K562 (cell line): ENCODE results near the gene RASL10B. TPM values are rescaled to one million over a fixed set of nuclear protein-coding genes. Genes with fewer than 3 reads are reported as not detected.

ENCODE experiments used
- ATF7 ChIP-seq: fragments of 450-650 bp; IDR thresholded peaks from 2 replicates; pipeline ENCODE4 v1.7.1; 2014; ENCODE audit warnings: mild to moderate bottlenecking, moderate library complexity
- CCNT2 ChIP-seq: IDR thresholded peaks from 2 replicates; pipeline ENCODE4 v1.6.1; 2011; ENCODE audit warnings: borderline replicate concordance, low read depth, mild to moderate bottlenecking, moderate library complexity, mixed read lengths, low read length; ENCODE audit not compliant: insufficient read length; ENCODE audit errors: extremely low read depth
- CREM ChIP-seq: IDR thresholded peaks from 2 replicates; pipeline ENCODE4 v1.6.1; 2014; ENCODE audit warnings: antibody characterized with exemption, low read depth
- CTBP1 ChIP-seq: fragments of 450-650 bp; IDR thresholded peaks from 2 replicates; pipeline ENCODE4 v1.6.1; 2016; ENCODE audit warnings: borderline replicate concordance
- E2F3 ChIP-seq: fragments of 250-450 bp; sonication (Bioruptor Pico); IDR thresholded peaks from 2 replicates; pipeline ENCODE4 v1.4.0; 2020; ENCODE audit warnings: mild to moderate bottlenecking
- GTF2B ChIP-seq: IDR thresholded peaks from 2 replicates; pipeline ENCODE4 v1.6.1; 2011; ENCODE audit not compliant: insufficient read length; ENCODE audit errors: extremely low read depth
- HMG20A ChIP-seq: fragments of 450-650 bp; formaldehyde crosslinking; conservative IDR thresholded peaks from 2 replicates; pipeline ENCODE4 v1.4.0; 2020; ENCODE audit warnings: mild to moderate bottlenecking, mixed read lengths
- HNRNPH1 ChIP-seq: fragments of 200-400 bp; formaldehyde crosslinking; optimal IDR thresholded peaks from 2 replicates; pipeline ENCODE3; 2017; ENCODE audit warnings: low read depth, mild to moderate bottlenecking, low read length, moderate library complexity
- KDM1A ChIP-seq, 2 experiments: fragments of 450-650 bp; IDR thresholded peaks; 2 replicates each; pipeline ENCODE4 v1.6.1; 2016; ENCODE audit warnings: mild to moderate bottlenecking in 2 of 2
- KLF13 ChIP-seq: fragments of 450-650 bp; IDR thresholded peaks from 2 replicates; pipeline ENCODE4 v1.6.1; 2016; ENCODE audit warnings: missing genetic modification characterization, low read depth, mild to moderate bottlenecking, missing compliant biosample characterization, moderate library complexity, borderline replicate concordance
- LARP7 ChIP-seq: fragments of 450-650 bp; IDR thresholded peaks from 2 replicates; pipeline ENCODE4 v1.6.1; 2016
- NEUROD1 ChIP-seq: fragments of 150-350 bp; IDR thresholded peaks from 2 replicates; pipeline ENCODE4 v1.6.1; 2014; ENCODE audit warnings: borderline replicate concordance, low read length, low read depth; ENCODE audit not compliant: partially characterized antibody
- PTBP1 ChIP-seq: fragments of 200-400 bp; formaldehyde crosslinking; IDR thresholded peaks from 2 replicates; pipeline ENCODE4 v1.6.1; 2017; ENCODE audit warnings: low read depth, low read length
- RB1 ChIP-seq: fragments of 450-650 bp; IDR thresholded peaks from 2 replicates; pipeline ENCODE4 v1.6.1; 2017; ENCODE audit warnings: low read depth, mild to moderate bottlenecking
- RBM34 ChIP-seq: fragments of 200-400 bp; formaldehyde crosslinking; IDR thresholded peaks from 2 replicates; pipeline ENCODE4 v1.6.1; 2018; ENCODE audit warnings: low read length, borderline replicate concordance; ENCODE audit not compliant: insufficient read depth
- RFX5 ChIP-seq: IDR thresholded peaks from 2 replicates; pipeline ENCODE4 v1.6.1; 2011; ENCODE audit warnings: low read depth, mild to moderate bottlenecking, improper control_type of control experiment, low read length
- SETDB1 ChIP-seq: IDR thresholded peaks from one replicate; pipeline ENCODE4 v1.6.1; 2012; ENCODE audit warnings: low read length, control low read depth, inconsistent platforms
- SREBF1 ChIP-seq: fragments of 150-350 bp; IDR thresholded peaks from 2 replicates; pipeline ENCODE4 v1.6.1; 2014; ENCODE audit warnings: antibody characterized with exemption, low read depth, low read length, borderline replicate concordance
- STAT5B ChIP-seq: fragments of 250-450 bp; sonication (Bioruptor Pico); IDR thresholded peaks from 2 replicates; pipeline ENCODE4 v1.8.0; 2021; ENCODE audit warnings: mild to moderate bottlenecking, inconsistent platforms
- TBL1XR1 ChIP-seq, 2 experiments: IDR thresholded peaks; 2 replicates each; pipeline ENCODE4 v1.6.1; 2012; ENCODE audit warnings: improper control_type of control experiment in 2 of 2, low read length in 2 of 2, mild to moderate bottlenecking in 1 of 2
- TCF7L2 ChIP-seq: fragments of 150-350 bp; IDR thresholded peaks from 2 replicates; pipeline ENCODE4 v1.6.1; 2016; ENCODE audit warnings: low read depth, mild to moderate bottlenecking, low read length, moderate library complexity
- UBTF ChIP-seq, 2 experiments: IDR thresholded peaks; 2 replicates each; pipeline ENCODE4 v1.6.1; 2012; ENCODE audit warnings: improper control_type of control experiment in 2 of 2, low read depth in 2 of 2, low read length in 2 of 2, borderline replicate concordance in 1 of 2
- ZBTB9 ChIP-seq: fragments of 450-650 bp; formaldehyde crosslinking; IDR thresholded peaks from 2 replicates; pipeline ENCODE4 v1.4.0; 2020; ENCODE audit warnings: mild to moderate bottlenecking, moderate library complexity
- ZNF239 ChIP-seq: fragments of 250-450 bp; sonication (Bioruptor Pico); IDR thresholded peaks from 2 replicates; pipeline ENCODE4 v1.4.0; 2020; ENCODE audit warnings: mild to moderate bottlenecking
- ZNF431 ChIP-seq: sonication (generic); formaldehyde crosslinking; IDR thresholded peaks from 2 replicates; pipeline ENCODE4 v1.8.0; 2022; ENCODE audit warnings: mild to moderate bottlenecking, missing genetic modification reagents
- polyA plus RNA-seq, 8 experiments: library from polyadenylated mRNA; depleted of rRNA in 4 of 8; stranded (reverse) in 5 of 8; unstranded in 3 of 8; fragments of >200 nt; fragmentation: Nextera tagmentation in 2 of 8; fragmentation: Illumina TruSeq in 1 of 8; extraction: Ambion mirVana in 2 of 8; extraction: Trizol in 1 of 8; gene quantifications; 2 replicates each; pipeline versions ENCODE4 v1.2.1 to v1.2.3, GENCODE V29; 2011 to 2014; ENCODE audit warnings: inconsistent platforms in 1 of 8, missing spikeins in 1 of 8
- total RNA-seq, 7 experiments: library from RNA; depleted of rRNA in 6 of 7; stranded (reverse); fragments of >200 nt in 6 of 7; fragmentation: Illumina TruSeq in 2 of 7; extraction: Trizol in 2 of 7; gene quantifications; 2 replicates each; pipeline versions ENCODE4 v1.2.1 to v1.2.3, GENCODE V29; 2011 to 2021; ENCODE audit warnings: low replicate concordance in 1 of 7

The RASL10B gene
- total and polyA plus RNA-seq, 9 of the 15 experiments (the other 6 are each of a cell fraction or from before 2014, with no cell fraction given), result 0.04 to 0.31 (median 0.14) TPM; not detected in 2

- 0 out of 2 replicates have a peak, but pooled peaks have one; percentile 53 for TF ChIP-seq ZBTB9 (CRISPR knock-in tag)
- TF ChIP-seq ZNF239 (CRISPR knock-in tag), result no peak
- no peak for TF ChIP-seq SETDB1
- no peak for TF ChIP-seq HMG20A (CRISPR knock-in tag)
- TF ChIP-seq ZNF431 (CRISPR knock-in tag), result 0 out of 2 replicates have a peak, but pooled peaks have one; percentile 25
- no peak for TF ChIP-seq LARP7
- no peak for TF ChIP-seq E2F3
- TF ChIP-seq STAT5B (CRISPR knock-in tag), result no peak
- TF ChIP-seq RB1, result peak; percentile 93
- TF ChIP-seq CTBP1, result peak; percentile 94
- TF ChIP-seq NEUROD1, result no peak
- TF ChIP-seq CREM, result peak; percentile 51
- no peak for TF ChIP-seq GTF2B
- TF ChIP-seq RBM34, result peak; percentile 78; the same call in 1 of the 2 replicates
- TF ChIP-seq HNRNPH1, result no peak
- TF ChIP-seq ATF7, result peak; percentile 65; the same call in 1 of the 2 replicates
- no peak for TF ChIP-seq KLF13
- TF ChIP-seq RFX5, result no peak
- peak; percentile 98 to 99 for TF ChIP-seq UBTF (IDR thresholded peaks at IDR 0.05; ENCODE audit: borderline replicate concordance in 1 of 2, low read depth in 2 of 2, low read length in 2 of 2)
- TF ChIP-seq SREBF1, result no peak
- no peak for TF ChIP-seq PTBP1
- TF ChIP-seq TBL1XR1 (IDR thresholded peaks at IDR 0.05; ENCODE audit: low read length in 2 of 2), result 0 out of 4 replicates have a peak, but pooled peaks of 1 of the 2 experiments have one; percentile 26
- TF ChIP-seq KDM1A (IDR thresholded peaks at IDR 0.05), result no peak
- peak; percentile 57 for TF ChIP-seq CCNT2
- 0 out of 2 replicates have a peak, but pooled peaks have one; percentile 30 for TF ChIP-seq TCF7L2
These were observed 32.9 kb downstream of the RASL10B start (continued) for GRCh38 chr17:35764123-35764991.
